ENCODE measurements around the gene FAM53B.

The FAM53B gene

GRCh38 chr10:124708922-124709520 is 35.2 kb downstream of the FAM53B start:
- DNase-seq (ENCODE audit: low read depth in 2 of 2): no peak

DNA sequence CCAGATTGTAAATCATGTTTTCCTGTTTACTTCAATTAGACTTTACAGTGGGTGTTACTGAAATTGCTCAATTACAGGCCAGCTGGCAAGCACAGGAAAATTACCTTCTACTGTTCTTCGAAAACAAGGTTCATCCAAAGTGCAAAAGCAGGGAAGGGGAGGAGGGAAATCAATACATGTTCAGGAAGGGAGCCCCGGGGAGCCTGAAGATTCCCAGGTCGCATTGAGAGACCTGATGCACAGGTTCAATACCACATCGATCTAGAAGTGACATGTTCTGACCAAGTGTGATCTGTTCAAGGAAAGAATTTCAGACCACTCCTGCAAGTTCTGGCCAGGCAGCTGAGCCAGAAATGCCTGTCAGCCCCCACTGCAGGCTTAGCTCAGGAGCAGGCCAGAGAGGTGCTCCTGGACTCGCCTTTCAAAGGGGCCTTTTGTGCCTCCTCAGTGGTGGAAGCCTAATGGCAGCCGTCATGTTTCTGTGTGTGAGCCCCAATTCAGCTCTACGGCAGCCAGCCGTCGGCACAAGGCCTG is 35.9 kb downstream of the FAM53B start:
- DNase-seq (ENCODE audit: low read depth in 2 of 2): no peak

GRCh38 chr10:124707551-124707950 is 36.6 kb downstream of the FAM53B start:
- DNase-seq (ENCODE audit: low read depth in 2 of 2): no peak

GRCh38 chr10:124707144-124707467 is 37.1 kb downstream of the FAM53B start:
- DNase-seq (ENCODE audit: low read depth in 2 of 2): no peak

- DNase-seq (ENCODE audit: low read depth in 2 of 2): no peak
Observed at GRCh38 chr10:124706462-124707143, 37.6 kb downstream of the FAM53B start.

DNA sequence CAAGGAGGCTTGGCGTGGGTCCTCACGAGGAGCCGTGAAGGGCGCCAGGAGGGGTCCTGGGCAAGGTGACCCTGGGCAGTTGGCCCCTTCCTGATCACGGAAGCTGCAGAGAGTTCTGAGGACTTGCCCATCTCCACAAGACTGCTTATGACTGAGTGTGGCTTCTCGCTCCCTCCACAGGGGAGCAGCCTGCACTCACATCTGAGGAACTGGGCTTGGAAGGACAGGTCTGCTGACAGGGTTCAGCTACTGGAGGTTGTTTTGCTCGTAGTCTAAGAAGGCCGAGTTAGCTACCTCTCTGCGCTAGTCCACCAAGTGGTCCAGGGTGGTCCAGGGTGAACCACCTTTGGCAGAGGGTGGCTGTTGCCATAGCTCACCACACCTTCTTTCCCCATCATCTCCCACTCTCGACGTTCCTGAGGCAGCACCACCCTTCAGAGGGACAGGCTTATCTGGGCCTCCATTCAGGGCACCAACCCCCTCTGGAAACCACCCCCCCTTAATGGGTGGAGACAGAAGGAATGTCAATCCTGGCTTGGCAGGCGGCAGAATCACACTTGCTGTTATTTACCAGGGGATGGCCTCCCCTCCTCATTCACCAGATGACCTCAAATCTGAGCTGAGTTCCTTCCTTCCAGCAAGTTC is 38.2 kb downstream of the FAM53B start:
- DNase-seq (ENCODE audit: low read depth in 2 of 2): no peak

DNA sequence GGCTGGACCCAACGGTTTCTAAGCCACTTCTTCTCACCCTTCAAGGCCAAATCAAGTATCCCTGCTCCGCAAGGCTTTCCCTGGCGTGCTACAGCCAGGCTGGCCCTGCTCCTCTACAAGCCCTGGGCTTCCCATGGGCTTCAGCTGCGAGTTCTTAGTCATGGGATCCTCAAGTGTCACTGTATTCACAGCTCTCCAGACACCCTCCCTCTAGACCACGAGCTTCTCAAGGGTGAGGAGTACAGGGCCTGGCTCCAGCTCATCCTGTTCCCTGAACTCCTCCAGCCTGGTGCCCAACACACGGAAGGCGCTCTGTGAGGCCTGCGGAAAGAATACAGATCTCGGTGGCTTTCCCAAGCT is 38.8 kb downstream of the FAM53B start:
- no peak for DNase-seq (ENCODE audit: low read depth in 2 of 2)

- DNase-seq (ENCODE audit: low read depth in 2 of 2): no peak
Observed at GRCh38 chr10:124704428-124705380, 39.5 kb downstream of the FAM53B start.

- no peak for DNase-seq (ENCODE audit: low read depth in 2 of 2)
Observed at GRCh38 chr10:124703778-124704427, 40.3 kb downstream of the FAM53B start.

DNA sequence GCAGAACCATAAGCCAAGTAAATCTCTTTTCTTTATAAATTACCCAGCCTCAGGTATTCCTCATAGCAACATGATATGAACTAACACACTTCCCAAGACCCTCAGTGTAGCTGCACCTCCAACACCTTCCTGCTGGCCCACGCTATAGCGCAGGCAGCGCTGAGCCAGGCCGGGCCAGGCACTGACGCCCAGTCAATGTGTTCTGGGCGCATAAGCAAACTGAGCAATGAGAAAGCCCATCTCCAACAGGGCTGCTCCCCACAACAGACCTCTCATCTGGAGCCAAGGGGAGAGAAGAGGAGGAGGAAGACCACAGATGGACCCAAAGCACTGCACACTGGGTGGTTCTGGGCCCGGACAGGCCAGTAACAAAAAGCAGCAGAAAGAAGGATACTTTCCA is 40.8 kb downstream of the FAM53B start:
- DNase-seq (ENCODE audit: low read depth in 2 of 2): no peak

GRCh38 chr10:124701881-124702656 is 42.1 kb downstream of the FAM53B start:
- DNase-seq (ENCODE audit: low read depth in 2 of 2): no peak

- DNase-seq (ENCODE audit: low read depth in 2 of 2): no peak
Observed at GRCh38 chr10:124701435-124701834, 42.7 kb downstream of the FAM53B start.

- DNase-seq (ENCODE audit: low read depth in 2 of 2): no peak
Observed at GRCh38 chr10:124701038-124701365, 43.2 kb downstream of the FAM53B start.

DNA sequence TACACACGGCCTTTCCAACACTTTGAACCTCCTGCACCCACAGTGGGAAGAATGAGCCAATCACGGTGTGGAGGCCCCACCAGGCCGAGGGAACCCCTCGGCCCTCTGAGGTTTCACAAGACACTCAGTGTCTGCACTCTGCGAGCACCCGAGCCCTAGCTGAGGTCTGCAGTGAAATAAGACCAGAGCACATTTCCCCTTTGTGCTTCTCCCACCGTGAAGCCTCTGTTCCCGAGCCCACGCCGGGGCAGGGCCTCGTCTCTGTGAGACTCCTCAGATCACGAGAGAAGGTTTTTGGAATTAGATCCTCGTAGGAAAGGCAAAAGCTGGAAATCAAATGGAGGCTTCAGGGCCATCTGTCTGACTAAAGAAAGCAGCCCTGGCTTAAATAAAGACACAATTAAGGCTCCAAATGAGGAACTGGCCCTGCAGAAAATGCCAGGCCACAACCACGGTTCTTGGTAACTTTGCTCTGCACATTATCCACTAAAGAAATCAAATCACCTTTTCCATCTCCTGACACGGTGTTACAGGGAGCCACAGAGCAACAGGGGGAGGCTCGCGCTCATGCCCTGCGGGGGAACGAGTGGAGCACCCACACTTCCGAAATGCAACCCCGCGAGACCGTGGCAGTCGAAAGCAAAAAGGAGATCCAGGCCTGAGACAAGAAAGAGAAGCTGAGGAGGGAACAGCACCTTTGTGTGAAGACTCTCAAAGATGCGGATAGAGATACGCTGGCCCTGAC is 43.7 kb downstream of the FAM53B start:
- DNase-seq (ENCODE audit: low read depth in 2 of 2): no peak

- no peak for DNase-seq (ENCODE audit: low read depth in 2 of 2)
Observed at GRCh38 chr10:124699471-124700292, 44.5 kb downstream of the FAM53B start.

GRCh38 chr10:124698545-124699469 is 45.4 kb downstream of the FAM53B start:
- no peak for DNase-seq (ENCODE audit: low read depth in 2 of 2)

DNA sequence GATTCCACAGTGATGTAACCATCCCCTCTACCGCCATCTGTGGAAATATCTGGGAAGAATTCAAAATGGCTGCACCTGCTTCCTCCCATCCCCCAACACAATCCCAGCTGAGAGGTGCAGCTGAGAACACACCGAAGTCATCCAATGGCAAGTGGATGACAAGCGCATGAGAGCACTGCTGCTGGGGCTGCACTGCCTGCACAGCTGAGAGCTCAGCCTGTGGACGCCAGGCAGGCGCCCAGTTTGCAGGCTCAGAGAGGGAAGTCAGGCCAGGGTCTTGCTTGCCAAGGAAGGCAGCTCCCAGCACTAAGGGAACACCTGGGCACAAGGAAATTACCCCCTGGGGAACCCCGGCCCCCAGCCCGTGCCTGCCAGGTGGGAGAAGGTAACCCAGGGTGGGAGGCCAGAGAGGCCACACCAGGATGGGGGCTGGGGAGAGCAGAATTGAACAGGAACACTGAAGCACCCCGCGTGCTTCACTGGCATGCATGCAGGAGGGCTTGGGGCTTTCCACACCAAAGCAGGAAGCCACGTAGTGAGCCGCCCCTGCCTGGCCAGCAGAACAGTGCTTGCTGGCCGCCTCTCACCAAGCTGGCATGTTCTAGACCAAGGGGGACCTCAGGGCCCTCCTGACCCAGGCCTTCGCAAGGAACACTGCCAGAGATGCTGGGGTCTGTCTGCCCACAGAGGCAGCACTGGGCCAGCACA is 46.2 kb downstream of the FAM53B start:
- DNase-seq (ENCODE audit: low read depth in 2 of 2): no peak

DNA sequence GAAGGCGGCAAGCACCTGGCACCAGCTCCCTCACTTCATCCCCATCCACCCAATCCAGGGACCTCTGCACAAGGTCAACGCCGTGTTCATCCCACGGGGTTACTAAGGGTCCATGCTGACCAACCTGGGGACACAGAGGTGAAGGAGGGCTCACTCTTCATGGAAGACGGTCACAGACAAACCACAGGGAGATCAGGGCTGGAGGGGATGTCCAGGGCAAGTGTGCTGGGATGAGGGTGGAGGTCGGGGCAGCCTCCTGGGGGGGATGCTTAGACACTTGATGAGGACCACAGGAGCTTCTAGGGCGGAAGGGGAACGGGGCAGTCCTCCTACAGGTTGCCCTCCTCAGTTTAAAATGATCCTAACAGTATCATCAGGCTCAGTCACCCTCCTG is 46.7 kb downstream of the FAM53B start:
- no peak for DNase-seq (ENCODE audit: low read depth in 2 of 2)

Measured in activated CD8-positive, alpha-beta memory T cell treated with anti-CD3 and anti-CD28 coated beads for 4 hours (primary cell).